SH-SY5Y (cell line): ENCODE data around the gene F5.

ENCODE experiments used
- GATA2 ChIP-seq: IDR thresholded peaks from 2 replicates; pipeline ENCODE4 v1.6.1; 2011; ENCODE audit warnings: mild to moderate bottlenecking, low read depth, low read length
- GATA3 ChIP-seq: IDR thresholded peaks from 2 replicates; pipeline ENCODE4 v1.6.1; 2011; ENCODE audit warnings: low read depth, mild to moderate bottlenecking, low read length, moderate library complexity

- TF ChIP-seq GATA2 = no peak
- TF ChIP-seq GATA3 = no peak
These were observed 51.6 kb downstream of the F5 start for GRCh38 chr1:169534653-169535052.
